ENCODE data around the gene VWF.

Gene VWF

GRCh38 chr12:6056406-6057240, 67.8 kb downstream of the VWF start:
- peak; percentile 19 for TF ChIP-seq CTCF (IDR thresholded peaks at IDR 0.05; ENCODE audit: low read depth, low read length)
- H3K4me3 ChIP-seq (replicated peaks in 1 of 2; ENCODE audit: low read depth in 2 of 2, low read length in 2 of 2): no peak overlapping the region
- DNase-seq (ENCODE audit: low read depth in 2 of 2): no peak

GRCh38 chr12:6053541-6053940, 70.9 kb downstream of the VWF start:
- no peak overlapping the region for H3K4me3 ChIP-seq (replicated peaks in 1 of 2; ENCODE audit: low read depth in 2 of 2, low read length in 2 of 2)
- no peak for TF ChIP-seq CTCF (IDR thresholded peaks at IDR 0.05; ENCODE audit: low read depth, low read length)
- peak; percentile 59 to 84 for DNase-seq (ENCODE audit: low read depth in 2 of 2)

DNA sequence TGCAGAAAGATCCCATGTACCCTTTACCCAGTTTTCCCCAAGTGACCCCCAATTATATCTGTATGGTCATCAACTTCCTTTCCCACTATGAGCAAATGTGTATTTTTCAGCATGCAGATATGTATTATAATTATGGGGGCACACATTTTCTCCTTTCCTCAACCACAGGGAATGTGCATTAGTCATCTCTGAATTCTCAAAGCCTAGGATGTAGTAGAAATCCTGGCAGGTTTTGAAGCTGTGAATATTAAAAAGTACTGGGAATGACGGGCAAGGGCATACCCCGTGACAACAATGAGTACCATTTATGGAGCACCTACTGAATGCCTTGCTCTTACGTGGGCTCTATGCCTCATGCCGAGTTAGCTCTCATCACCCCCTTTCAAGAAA, 71.5 kb downstream of the VWF start:
- TF ChIP-seq CTCF (IDR thresholded peaks at IDR 0.05; ENCODE audit: low read depth, low read length): no peak
- DNase-seq (ENCODE audit: low read depth in 2 of 2): peak; percentile 35 to 40

GRCh38 chr12:6052206-6052939, 72.1 kb downstream of the VWF start:
- TF ChIP-seq CTCF (IDR thresholded peaks at IDR 0.05; ENCODE audit: low read depth, low read length): no peak
- DNase-seq (ENCODE audit: low read depth in 2 of 2): peak in 1 of 2 donors; percentile 50
- H3K4me3 ChIP-seq (replicated peaks in 1 of 2; ENCODE audit: low read depth in 2 of 2, low read length in 2 of 2): no peak overlapping the region

More for the DNA sequence above, 71.5 kb downstream of the VWF start:
- no peak overlapping the region for H3K4me3 ChIP-seq (replicated peaks in 1 of 2; ENCODE audit: low read depth in 2 of 2, low read length in 2 of 2)

GRCh38 chr12:6049992-6050391, 74.5 kb downstream of the VWF start:
- no peak for TF ChIP-seq CTCF (IDR thresholded peaks at IDR 0.05; ENCODE audit: low read depth, low read length)
- no peak for DNase-seq (ENCODE audit: low read depth in 2 of 2)
- H3K4me3 ChIP-seq (replicated peaks in 1 of 2; ENCODE audit: low read depth in 2 of 2, low read length in 2 of 2): no peak overlapping the region

- peak; percentile 53 to 62 for DNase-seq (ENCODE audit: low read depth in 2 of 2)
- H3K4me3 ChIP-seq (replicated peaks in 1 of 2; ENCODE audit: low read depth in 2 of 2, low read length in 2 of 2): no peak overlapping the region
- TF ChIP-seq CTCF (IDR thresholded peaks at IDR 0.05; ENCODE audit: low read depth, low read length): no peak
Measured at GRCh38 chr12:6049587-6049986, 74.9 kb downstream of the VWF start.
